GM06990 (cell line): ENCODE results near the gene MIB2.

Source experiments
- DNase-seq: peaks from one replicate; pipeline ENCODE4 v3.0.0-alpha.2; 2011; ENCODE audit not compliant: insufficient read length; ENCODE audit errors: extremely low read depth
- H3K27me3 ChIP-seq: replicated peaks from 2 replicates; pipeline ENCODE4 v1.6.0; 2011; ENCODE audit warnings: low read length; ENCODE audit not compliant: control insufficient read depth, insufficient read depth
- H3K36me3 ChIP-seq: 2 replicates; pipeline ENCODE4 v1.5.1; 2011; ENCODE audit warnings: low read length; ENCODE audit not compliant: control insufficient read depth, insufficient read depth
- H3K4me3 ChIP-seq: replicated peaks from 2 replicates; pipeline ENCODE4 v1.5.1; 2011; ENCODE audit warnings: low read depth, mild to moderate bottlenecking, control low read depth, low read length
- TF ChIP-seq, protein P1 (sequence below): IDR thresholded peaks from 2 replicates; pipeline ENCODE4 v1.5.1; 2011; ENCODE audit warnings: low read length, control low read depth, mild to moderate bottlenecking, inconsistent platforms; ENCODE audit not compliant: insufficient read depth, poor library complexity, severe bottlenecking

Gene MIB2

DNA sequence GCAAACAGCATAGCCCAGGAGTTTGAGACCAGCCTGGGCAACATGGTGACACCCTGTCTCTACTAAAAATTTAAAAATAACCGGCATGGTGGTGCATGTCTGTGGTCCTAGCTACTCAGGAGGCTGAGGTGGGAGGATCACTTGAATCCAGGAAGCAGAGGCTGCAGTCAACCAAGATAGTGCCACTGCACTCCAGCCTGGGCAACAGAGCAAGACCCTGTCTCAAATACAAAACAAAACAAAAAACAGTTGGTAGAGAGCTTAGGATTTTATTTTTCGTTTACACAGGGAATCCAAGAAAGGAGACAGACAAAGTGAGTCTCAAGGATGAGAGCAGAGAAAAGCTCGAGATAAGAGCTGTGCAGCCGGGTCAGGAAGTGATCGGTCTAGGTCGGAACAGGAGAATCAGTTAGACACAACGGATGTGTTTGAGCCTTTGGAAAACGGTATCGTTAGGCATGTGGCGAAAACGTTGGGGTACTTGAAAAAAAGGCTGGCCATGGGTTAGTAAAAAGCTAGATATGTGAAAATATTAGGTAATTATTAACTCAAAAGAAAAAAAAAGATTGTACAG lies 1.7 kb upstream of the MIB2 start:
- TF ChIP-seq, protein P1, sequence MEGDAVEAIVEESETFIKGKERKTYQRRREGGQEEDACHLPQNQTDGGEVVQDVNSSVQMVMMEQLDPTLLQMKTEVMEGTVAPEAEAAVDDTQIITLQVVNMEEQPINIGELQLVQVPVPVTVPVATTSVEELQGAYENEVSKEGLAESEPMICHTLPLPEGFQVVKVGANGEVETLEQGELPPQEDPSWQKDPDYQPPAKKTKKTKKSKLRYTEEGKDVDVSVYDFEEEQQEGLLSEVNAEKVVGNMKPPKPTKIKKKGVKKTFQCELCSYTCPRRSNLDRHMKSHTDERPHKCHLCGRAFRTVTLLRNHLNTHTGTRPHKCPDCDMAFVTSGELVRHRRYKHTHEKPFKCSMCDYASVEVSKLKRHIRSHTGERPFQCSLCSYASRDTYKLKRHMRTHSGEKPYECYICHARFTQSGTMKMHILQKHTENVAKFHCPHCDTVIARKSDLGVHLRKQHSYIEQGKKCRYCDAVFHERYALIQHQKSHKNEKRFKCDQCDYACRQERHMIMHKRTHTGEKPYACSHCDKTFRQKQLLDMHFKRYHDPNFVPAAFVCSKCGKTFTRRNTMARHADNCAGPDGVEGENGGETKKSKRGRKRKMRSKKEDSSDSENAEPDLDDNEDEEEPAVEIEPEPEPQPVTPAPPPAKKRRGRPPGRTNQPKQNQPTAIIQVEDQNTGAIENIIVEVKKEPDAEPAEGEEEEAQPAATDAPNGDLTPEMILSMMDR, result no peak
- Histone ChIP-seq H3K27me3 (no peaks in the 10 kb centered on the region), H3K4me3 (peak overlapping the region; percentile 98; the same call in 1 of the 2 replicates), H3K36me3 (0 out of 2 replicates have a peak, but pooled peaks cover 2% of the 10 kb centered on the region)
- no peak for DNase-seq

DNA sequence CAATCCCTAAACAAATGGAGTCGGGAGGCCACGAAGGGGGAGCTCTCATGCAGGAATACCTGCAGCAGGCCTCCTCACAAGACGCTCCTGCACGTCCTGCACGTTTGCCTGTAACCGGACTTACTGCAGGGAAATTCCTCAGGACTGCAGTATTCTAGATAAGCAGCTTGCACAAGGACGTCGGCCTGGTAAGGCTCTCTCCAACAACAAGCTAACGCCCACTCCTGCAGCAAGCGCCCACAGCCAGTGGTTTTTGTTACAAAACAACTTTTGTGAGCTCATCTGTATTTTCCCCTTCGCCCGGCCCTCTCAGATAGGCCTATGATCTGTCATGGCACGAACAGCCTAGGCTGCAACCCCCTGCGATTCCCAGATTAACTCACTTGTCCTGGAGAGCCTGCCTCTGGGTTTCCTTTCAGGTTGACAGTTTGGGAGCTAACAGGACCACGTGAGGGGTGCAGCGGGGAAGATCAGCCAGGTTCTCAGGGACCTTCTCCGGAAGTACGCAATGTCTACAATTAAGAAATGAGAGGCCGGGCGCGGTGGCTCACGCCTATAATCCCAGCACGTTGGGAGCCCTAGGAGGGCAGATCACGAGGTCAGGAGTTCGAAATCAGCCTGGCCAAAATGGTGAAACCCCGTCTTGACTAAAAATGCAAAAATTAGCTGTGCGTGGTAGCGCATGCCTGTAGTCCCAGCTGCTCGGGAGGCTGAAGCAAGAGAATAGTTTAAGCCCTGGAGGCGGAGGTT lies 921 bp upstream of the MIB2 start:
- peak overlapping the region; percentile 98 for H3K4me3 ChIP-seq
- peak; percentile 44 for DNase-seq
- H3K36me3 ChIP-seq, result 0 out of 2 replicates have a peak, but pooled peaks cover 2% of the 10 kb centered on the region
- H3K27me3 ChIP-seq, result no peaks in the 10 kb centered on the region
- TF ChIP-seq, protein P1, result no peak

DNA sequence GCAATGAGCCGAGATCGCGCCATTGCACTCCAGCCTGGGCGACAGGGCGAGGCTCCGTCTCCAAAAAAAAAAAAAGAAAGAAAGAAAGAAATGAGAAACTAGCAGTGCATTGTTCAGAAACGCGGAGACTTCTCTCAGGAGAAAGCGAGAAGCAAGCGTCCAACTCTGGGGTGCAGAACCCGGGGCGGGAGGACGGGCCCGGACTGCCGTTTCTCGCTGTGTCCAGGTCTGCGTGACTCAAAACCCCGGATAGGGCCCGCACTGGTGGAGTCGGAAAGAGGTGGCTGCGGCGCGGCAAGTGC lies 395 bp upstream of the MIB2 start:
- TF ChIP-seq, protein P1, result no peak
- DNase-seq, result no peak
- Histone ChIP-seq H3K36me3 (0 out of 2 replicates have a peak, but pooled peaks cover 2% of the 10 kb centered on the region), H3K4me3 (peak overlapping the region; percentile 98), H3K27me3 (no peaks in the 10 kb centered on the region)

DNA sequence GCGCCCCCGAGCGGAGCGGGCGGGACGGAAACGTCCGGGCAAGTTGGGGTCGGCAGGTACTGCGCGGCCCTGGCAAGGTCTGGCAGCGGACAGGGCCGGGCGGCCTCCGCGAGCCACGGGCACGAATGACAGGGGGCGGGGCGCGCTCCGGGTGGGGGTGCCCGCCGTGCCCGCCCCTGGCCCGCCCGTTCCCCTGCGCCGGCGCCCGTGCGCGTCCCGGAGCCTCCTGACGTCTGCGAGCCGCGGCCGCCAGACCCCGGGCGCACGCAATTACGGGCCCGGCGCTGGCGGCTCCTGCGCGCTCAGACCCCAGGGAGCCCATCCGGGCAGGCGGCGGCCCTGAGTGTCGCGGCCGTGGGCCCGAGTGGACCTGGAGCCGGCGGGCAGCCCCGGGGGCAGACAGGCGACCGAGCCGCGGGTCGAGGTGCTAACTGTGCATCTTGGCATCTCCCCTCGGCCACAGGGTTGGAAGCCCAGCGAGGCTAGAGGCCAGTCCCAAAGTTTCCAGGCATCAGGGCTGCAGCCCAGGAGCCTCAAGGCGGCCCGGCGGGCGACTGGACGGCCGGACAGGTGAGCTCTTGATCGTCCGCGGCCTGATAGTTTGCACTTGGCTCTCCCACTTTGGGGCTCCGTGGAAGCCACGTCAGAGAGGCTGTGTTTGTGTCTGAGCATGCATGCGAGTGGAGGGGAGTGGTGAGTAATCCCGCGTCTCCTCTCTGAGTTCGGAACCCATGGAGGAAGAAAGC lies 918 bp downstream of the MIB2 start:
- Histone ChIP-seq H3K36me3 (peaks cover 2% of the 10 kb centered on the region; the same call in 1 of the 2 replicates), H3K27me3 (no peaks in the 10 kb centered on the region), H3K4me3 (peak overlapping the region; percentile 98)
- TF ChIP-seq, protein P1, result no peak
- peak; percentile 54 for DNase-seq

DNA sequence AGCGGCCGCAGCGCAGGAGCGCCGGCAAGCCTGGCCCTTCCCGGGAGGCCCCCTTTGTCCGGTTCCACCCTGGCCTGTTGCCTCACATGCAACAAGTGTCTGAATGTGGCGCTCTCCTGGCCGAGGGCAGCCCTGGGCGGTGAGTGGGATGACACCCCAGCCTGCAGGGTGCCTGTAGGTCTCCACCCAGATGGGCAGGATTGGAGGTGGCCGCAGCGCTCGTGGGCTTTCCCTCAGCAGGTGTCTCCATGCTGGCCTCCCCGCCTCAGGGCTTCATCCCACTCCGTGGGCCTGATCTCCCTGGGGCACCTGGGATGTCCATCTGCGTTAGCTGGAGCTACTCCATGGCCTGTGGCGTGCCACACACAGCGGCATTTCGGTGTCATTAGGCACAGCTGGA lies 1.5 kb downstream of the MIB2 start:
- Histone ChIP-seq H3K36me3 (peaks cover 2% of the 10 kb centered on the region; the same call in 1 of the 2 replicates), H3K27me3 (no peaks in the 10 kb centered on the region), H3K4me3 (peak overlapping the region; percentile 98)
- peak; percentile 14 for DNase-seq
- TF ChIP-seq, protein P1, result no peak
